K562 (cell line): ENCODE measurements around the gene CD38. TPM values are rescaled to one million over a fixed set of nuclear protein-coding genes. Genes with fewer than 3 reads are reported as not detected.

Experiments
- ATAC-seq: fragments of 200-7000 bp; cut with Tn5 transposase; 3 replicates; pipeline ENCODE4 v1.9.1; 2020; ENCODE audit warnings: moderate library complexity
- BruUV-seq: library from RNA; stranded (reverse); fragments of 400-500 nt; replicated peaks from 2 replicates; lab custom pipeline; 2021; lab: Mats Ljungman, UMichigan
- CTCF ChIA-PET: fragments of 300-600 bp; formaldehyde crosslinking; extraction: SDS; loops from one replicate; lab custom pipeline; 2021; ENCODE audit warnings: low intra/inter-chr PET ratio; lab: Yijun Ruan, JAX
- POLR2A ChIA-PET: fragments of 300-600, 350-650 bp; sonication (Branson Sonifier 250); formaldehyde crosslinking; extraction: SDS; loops from one replicate; lab custom pipeline; 2021; ENCODE audit warnings: antibody characterized with exemption, inconsistent platforms; lab: Yijun Ruan, JAX
- DNase-seq, 4 experiments: peaks; one replicate each; pipeline versions ENCODE4 v3.0.0 to v3.0.0-alpha.2; 2011 to 2018; ENCODE audit warnings: low spot score in 3 of 4, mixed read lengths in 3 of 4; ENCODE audit errors: extremely low read depth in 1 of 4
- FAIRE-seq: peaks from 2 replicates; lab custom pipeline; 2011; peaks lifted over from hg19 to GRCh38; lab: Jason Lieb, UNC
- H2AFZ ChIP-seq: 2 replicates; pipeline ENCODE4 v1.6.0; 2011; ENCODE audit warnings: low read depth, low read length, control low read depth, inconsistent platforms
- H3K27ac ChIP-seq: fragments of 200-600 bp; 3 replicates; pipeline ENCODE4 v1.8.0; 2011; ENCODE audit warnings: low read depth, mild to moderate bottlenecking, control low read depth, inconsistent platforms, low read length, moderate library complexity, mixed read lengths; ENCODE audit errors: extremely low read depth
- H3K27me3 ChIP-seq, 2 experiments: fragments of 300-600 bp in 1 of 2; 2 replicates in 1 of 2; 3 replicates in 1 of 2; pipeline versions ENCODE4 v1.6.0 to v1.8.0; 2011; ENCODE audit warnings: inconsistent platforms in 2 of 2, low read length in 2 of 2, mild to moderate bottlenecking in 1 of 2, mixed read lengths in 1 of 2, moderate library complexity in 1 of 2; ENCODE audit not compliant: control insufficient read depth in 2 of 2, insufficient read depth in 2 of 2
- H3K36me3 ChIP-seq: fragments of 300-600 bp; 3 replicates; pipeline ENCODE4 v1.8.0; 2011; ENCODE audit warnings: mild to moderate bottlenecking, low read length, inconsistent platforms; ENCODE audit not compliant: control insufficient read depth, insufficient read depth
- H3K4me1 ChIP-seq, 2 experiments: fragments of 200-600 bp in 1 of 2; replicated peaks in 1 of 2; 2 replicates in 1 of 2; 3 replicates in 1 of 2; pipeline versions ENCODE4 v1.5.1 to v1.8.0; 2011; ENCODE audit warnings: inconsistent platforms in 2 of 2, low read length in 2 of 2, mild to moderate bottlenecking in 1 of 2, mixed read lengths in 1 of 2, moderate library complexity in 1 of 2; ENCODE audit not compliant: control insufficient read depth in 2 of 2, insufficient read depth in 2 of 2
- H3K4me2 ChIP-seq: 2 replicates; pipeline ENCODE4 v1.6.1; 2011; ENCODE audit warnings: low read length, control low read depth, inconsistent platforms, mixed read lengths; ENCODE audit not compliant: insufficient read depth
- H3K4me3 ChIP-seq: fragments of 200-600 bp; sonication (generic), shearing (Covaris generic); 2 replicates; pipeline ENCODE4 v1.5.1; 2016; ENCODE audit warnings: control low read depth, inconsistent platforms
- H3K79me2 ChIP-seq: fragments of 200-600 bp; 3 replicates; pipeline ENCODE4 v1.8.0; 2011; ENCODE audit warnings: low read length, inconsistent platforms; ENCODE audit not compliant: control insufficient read depth, insufficient read depth
- H3K9ac ChIP-seq, 2 experiments: 2 replicates each; pipeline versions ENCODE4 v1.6.0 to v1.6.1; 2011; ENCODE audit warnings: low read depth in 2 of 2, low read length in 2 of 2, control low read depth in 1 of 2, inconsistent platforms in 1 of 2, mild to moderate bottlenecking in 1 of 2, mixed read lengths in 1 of 2; ENCODE audit not compliant: insufficient read depth in 1 of 2
- H3K9me1 ChIP-seq: one replicate; pipeline ENCODE4 v1.6.0; 2011; ENCODE audit warnings: inconsistent platforms, mild to moderate bottlenecking, low read length, moderate library complexity; ENCODE audit not compliant: control insufficient read depth, insufficient read depth
- H3K9me3 ChIP-seq: replicated peaks from 2 replicates; pipeline ENCODE4 v1.5.1; 2011; ENCODE audit warnings: low read depth, low read length, inconsistent platforms; ENCODE audit not compliant: control insufficient read depth, insufficient read depth
- H4K20me1 ChIP-seq: replicated peaks from 2 replicates; pipeline ENCODE4 v1.6.1; 2011; ENCODE audit warnings: low read length, inconsistent platforms, mixed read lengths; ENCODE audit not compliant: control insufficient read depth, insufficient read depth
- ARID2 ChIP-seq: fragments of 450-650 bp; IDR thresholded peaks from 2 replicates; pipeline ENCODE4 v1.6.1; 2017; ENCODE audit warnings: antibody characterized with exemption, mild to moderate bottlenecking
- CBFA2T2 ChIP-seq: fragments of 450-650 bp; conservative IDR thresholded peaks from 2 replicates; pipeline ENCODE4 v1.6.1; 2017; ENCODE audit warnings: mild to moderate bottlenecking
- CTBP1 ChIP-seq: fragments of 450-650 bp; IDR thresholded peaks from 2 replicates; pipeline ENCODE4 v1.6.1; 2016; ENCODE audit warnings: borderline replicate concordance
- GTF2F1 ChIP-seq: IDR thresholded peaks from 2 replicates; pipeline ENCODE4 v1.6.1; 2011; ENCODE audit warnings: low read depth, low read length, improper control_type of control experiment
- HDAC3 ChIP-seq: fragments of 450-650 bp; IDR thresholded peaks from 2 replicates; pipeline ENCODE4 v1.6.1; 2018; ENCODE audit warnings: borderline replicate concordance, mild to moderate bottlenecking, moderate library complexity; ENCODE audit not compliant: partially characterized antibody
- POLR2AphosphoS2 ChIP-seq: IDR thresholded peaks from 2 replicates; pipeline ENCODE4 v1.6.1; 2012; ENCODE audit warnings: low read length, improper control_type of control experiment
- SAP30 ChIP-seq: fragments of 200-600 bp; sonication (generic); IDR thresholded peaks from 2 replicates; pipeline ENCODE4 v1.6.1; 2012; ENCODE audit warnings: borderline replicate concordance, low read depth, mild to moderate bottlenecking, moderate library complexity, low read length, control low read depth, inconsistent platforms; ENCODE audit not compliant: insufficient read depth, poor library complexity, severe bottlenecking
- SETDB1 ChIP-seq: IDR thresholded peaks from one replicate; pipeline ENCODE4 v1.6.1; 2012; ENCODE audit warnings: low read length, control low read depth, inconsistent platforms
- SIN3B ChIP-seq: fragments of 450-650 bp; IDR thresholded peaks from 2 replicates; pipeline ENCODE4 v1.6.1; 2017; ENCODE audit warnings: low read depth, mild to moderate bottlenecking, moderate library complexity
- TEAD1 ChIP-seq, 2 experiments: fragments of 450-650 bp in 1 of 2; sonication (generic) in 1 of 2; formaldehyde crosslinking; IDR thresholded peaks; 2 replicates each; pipeline versions ENCODE4 v1.4.0 to v1.8.0; 2020 to 2022; ENCODE audit warnings: mild to moderate bottlenecking in 2 of 2, missing genetic modification reagents in 1 of 2
- ZBTB8A ChIP-seq: fragments of 450-650 bp; IDR thresholded peaks from 2 replicates; pipeline ENCODE4 v1.6.1; 2018; ENCODE audit warnings: mild to moderate bottlenecking, moderate library complexity; ENCODE audit not compliant: partially characterized antibody
- ZNF282 ChIP-seq: sonication (generic); formaldehyde crosslinking; IDR thresholded peaks from 2 replicates; pipeline ENCODE4 v1.8.1; 2023; ENCODE audit warnings: missing genetic modification reagents
- ZNF41 ChIP-seq: fragments of 250-450 bp; sonication (Bioruptor Pico); conservative IDR thresholded peaks from 2 replicates; pipeline ENCODE4 v1.4.0; 2020; ENCODE audit warnings: mild to moderate bottlenecking
- ZNF436 ChIP-seq: fragments of 250-450, 450-650 bp; sonication (Bioruptor Pico); formaldehyde crosslinking; IDR thresholded peaks from 2 replicates; pipeline ENCODE4 v1.7.0; 2020; ENCODE audit warnings: mild to moderate bottlenecking
- ZNF830 ChIP-seq: fragments of 250-450 bp; sonication (Bioruptor Pico); IDR thresholded peaks from 2 replicates; pipeline ENCODE4 v1.5.0; 2021; ENCODE audit warnings: mild to moderate bottlenecking
- WGBS: fragments of 100-300 bp; shearing (Covaris generic); methylation state at CpG from one replicate; pipeline ENCODE4 v1.1.6; 2016; ENCODE audit warnings: low coverage, mixed read lengths; ENCODE audit not compliant: insufficient coverage; ENCODE audit errors: missing lambda C conversion rate; 5-methylcytosine and 5-hydroxymethylcytosine counted together
- in situ Hi-C: fragments of 300-500 bp; cut with MboI; formaldehyde crosslinking; loops from 4 replicates; pipeline ENCODE4 v1.15.0; 2018; ENCODE audit warnings: inconsistent platforms, mixed read lengths
- intact Hi-C: fragments of 100-400 bp; cut with micrococcal nuclease; formaldehyde crosslinking; loops from 2 replicates; pipeline ENCODE4 v1.14.2; 2022
- polyA plus RNA-seq, 8 experiments: library from polyadenylated mRNA; depleted of rRNA in 4 of 8; stranded (reverse) in 5 of 8; unstranded in 3 of 8; fragments of >200 nt; fragmentation: Nextera tagmentation in 2 of 8; fragmentation: Illumina TruSeq in 1 of 8; extraction: Ambion mirVana in 2 of 8; extraction: Trizol in 1 of 8; gene quantifications; 2 replicates each; pipeline versions ENCODE4 v1.2.1 to v1.2.3, GENCODE V29; 2011 to 2014; ENCODE audit warnings: inconsistent platforms in 1 of 8, missing spikeins in 1 of 8
- total RNA-seq, 7 experiments: library from RNA; depleted of rRNA in 6 of 7; stranded (reverse); fragments of >200 nt in 6 of 7; fragmentation: Illumina TruSeq in 2 of 7; extraction: Trizol in 2 of 7; gene quantifications; 2 replicates each; pipeline versions ENCODE4 v1.2.1 to v1.2.3, GENCODE V29; 2011 to 2021; ENCODE audit warnings: low replicate concordance in 1 of 7
- TF ChIP-seq, protein P1 (sequence below): sonication (generic); IDR thresholded peaks from 2 replicates; pipeline ENCODE4 v1.6.1; 2016
- TF ChIP-seq, protein P2 (sequence below): fragments of 450-650 bp; IDR thresholded peaks from 2 replicates; pipeline ENCODE4 v1.6.1; 2017; ENCODE audit warnings: mild to moderate bottlenecking, moderate library complexity
- TF ChIP-seq, protein P3 (sequence below): fragments of 450-650 bp; IDR thresholded peaks from one replicate; pipeline ENCODE4 v1.6.1; 2018; ENCODE audit warnings: mild to moderate bottlenecking, moderate library complexity; ENCODE audit not compliant: partially characterized antibody

The CD38 gene
- total and polyA plus RNA-seq, 9 of the 15 experiments (the other 6 are each of a cell fraction or from before 2014, with no cell fraction given) = 0.04 to 0.06 (median 0.04) TPM; not detected in 5

- TF ChIP-seq, protein P1, sequence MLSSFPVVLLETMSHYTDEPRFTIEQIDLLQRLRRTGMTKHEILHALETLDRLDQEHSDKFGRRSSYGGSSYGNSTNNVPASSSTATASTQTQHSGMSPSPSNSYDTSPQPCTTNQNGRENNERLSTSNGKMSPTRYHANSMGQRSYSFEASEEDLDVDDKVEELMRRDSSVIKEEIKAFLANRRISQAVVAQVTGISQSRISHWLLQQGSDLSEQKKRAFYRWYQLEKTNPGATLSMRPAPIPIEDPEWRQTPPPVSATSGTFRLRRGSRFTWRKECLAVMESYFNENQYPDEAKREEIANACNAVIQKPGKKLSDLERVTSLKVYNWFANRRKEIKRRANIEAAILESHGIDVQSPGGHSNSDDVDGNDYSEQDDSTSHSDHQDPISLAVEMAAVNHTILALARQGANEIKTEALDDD = no peak
- no peak for TF ChIP-seq CTBP1
- TF ChIP-seq SETDB1 = no peak
- no peak for TF ChIP-seq ZNF282
Measured at GRCh38 chr4:15874671-15875070, 96.5 kb downstream of the CD38 start (continued).

DNA sequence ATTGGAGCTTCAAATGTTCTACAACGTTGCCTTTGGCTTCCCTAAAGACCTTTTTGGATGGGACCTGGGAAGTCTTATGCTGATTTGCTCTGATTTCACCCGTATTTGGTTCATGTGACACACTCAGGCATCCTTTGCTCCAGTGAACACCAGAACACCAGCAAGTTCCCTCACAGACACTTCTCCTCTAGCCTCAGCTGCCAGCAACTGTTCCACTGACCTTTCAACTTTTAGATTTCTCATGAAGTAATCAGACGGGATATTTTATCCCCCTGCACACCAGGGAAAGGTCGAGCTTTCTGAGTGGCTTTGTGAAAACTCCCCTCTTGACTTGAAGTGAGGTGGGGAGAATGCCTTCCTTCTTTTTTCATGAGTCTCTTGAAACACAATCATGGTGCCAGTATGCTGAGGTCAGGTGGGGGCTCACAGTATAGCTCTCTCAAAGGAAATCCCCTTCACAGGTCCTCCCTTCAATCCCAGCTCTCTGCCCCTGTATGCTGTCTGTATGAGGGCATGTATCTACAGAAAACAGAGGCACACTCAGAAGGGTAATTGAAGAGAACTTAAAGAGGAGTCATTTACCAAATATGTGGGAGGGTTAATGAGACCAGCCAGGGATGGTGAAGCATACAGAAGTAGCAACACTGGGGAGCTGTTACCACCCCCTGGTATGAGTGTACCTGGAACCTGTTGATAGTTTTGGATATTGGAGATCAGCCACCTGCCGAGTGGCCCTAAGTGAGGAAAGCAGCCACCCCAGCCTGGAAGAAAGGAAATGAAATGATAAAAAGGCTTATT, 97.7 kb downstream of the CD38 start:
- no peak overlapping the region for H3K9ac ChIP-seq
- ATAC-seq = no peak
- CTCF ChIA-PET = no interaction called here
- DNase-seq = no peak
- no peak overlapping the region for H3K27ac ChIP-seq
- POLR2A ChIA-PET = no interaction called here
- intact Hi-C loops (no loop called here), in situ Hi-C loops (no loop called here)
- H3K27me3 ChIP-seq = no peaks in the 10 kb centered on the region
- H3K9me1 ChIP-seq = no peaks in the 10 kb centered on the region
- no peaks in the 10 kb centered on the region for H3K36me3 ChIP-seq
- H4K20me1 ChIP-seq = no peaks in the 10 kb centered on the region
- H3K79me2 ChIP-seq = no peaks in the 10 kb centered on the region
- no peak overlapping the region for H2AFZ ChIP-seq
- H3K4me1 ChIP-seq = no peaks in the 10 kb centered on the region
- H3K9me3 ChIP-seq = no peaks in the 10 kb centered on the region; the same call in 1 of the 2 replicates
- BruUV-seq = no TSS peak
- H3K4me3 ChIP-seq = no peak overlapping the region
- FAIRE-seq = no peak
- H3K4me2 ChIP-seq = no peak overlapping the region
- WGBS = 0% methylated on average over 5 of the region's 5 CpGs
- TF ChIP-seq TEAD1 (CRISPR knock-in tag; IDR thresholded peaks at IDR 0.05) (no peak), ARID2 (no peak), ZNF41 (CRISPR knock-in tag) (no peak), ZBTB8A (no peak), POLR2AphosphoS2 (no peak), ZNF830 (CRISPR knock-in tag) (no peak), GTF2F1 (no peak), SAP30 (no peak), CBFA2T2 (no peak), HDAC3 (no peak), ZNF436 (CRISPR knock-in tag) (no peak), SIN3B (no peak)
- TF ChIP-seq, protein P2, sequence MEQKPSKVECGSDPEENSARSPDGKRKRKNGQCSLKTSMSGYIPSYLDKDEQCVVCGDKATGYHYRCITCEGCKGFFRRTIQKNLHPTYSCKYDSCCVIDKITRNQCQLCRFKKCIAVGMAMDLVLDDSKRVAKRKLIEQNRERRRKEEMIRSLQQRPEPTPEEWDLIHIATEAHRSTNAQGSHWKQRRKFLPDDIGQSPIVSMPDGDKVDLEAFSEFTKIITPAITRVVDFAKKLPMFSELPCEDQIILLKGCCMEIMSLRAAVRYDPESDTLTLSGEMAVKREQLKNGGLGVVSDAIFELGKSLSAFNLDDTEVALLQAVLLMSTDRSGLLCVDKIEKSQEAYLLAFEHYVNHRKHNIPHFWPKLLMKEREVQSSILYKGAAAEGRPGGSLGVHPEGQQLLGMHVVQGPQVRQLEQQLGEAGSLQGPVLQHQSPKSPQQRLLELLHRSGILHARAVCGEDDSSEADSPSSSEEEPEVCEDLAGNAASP = no peak
- TF ChIP-seq, protein P3, sequence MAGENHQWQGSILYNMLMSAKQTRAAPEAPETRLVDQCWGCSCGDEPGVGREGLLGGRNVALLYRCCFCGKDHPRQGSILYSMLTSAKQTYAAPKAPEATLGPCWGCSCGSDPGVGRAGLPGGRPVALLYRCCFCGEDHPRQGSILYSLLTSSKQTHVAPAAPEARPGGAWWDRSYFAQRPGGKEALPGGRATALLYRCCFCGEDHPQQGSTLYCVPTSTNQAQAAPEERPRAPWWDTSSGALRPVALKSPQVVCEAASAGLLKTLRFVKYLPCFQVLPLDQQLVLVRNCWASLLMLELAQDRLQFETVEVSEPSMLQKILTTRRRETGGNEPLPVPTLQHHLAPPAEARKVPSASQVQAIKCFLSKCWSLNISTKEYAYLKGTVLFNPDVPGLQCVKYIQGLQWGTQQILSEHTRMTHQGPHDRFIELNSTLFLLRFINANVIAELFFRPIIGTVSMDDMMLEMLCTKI = no peak
